RWPE1 (cell line): ENCODE results near the gene TRANK1.
"Not testable (repeated sequence)": the region's sequence is repeated elsewhere in the genome, so short reads cannot be mapped to it uniquely, and the experiment has no call there.

ENCODE experiments used
- CTCF ChIA-PET: fragments of 350-600 bp; sonication (Branson Sonifier 250); formaldehyde crosslinking; extraction: SDS; loops from one replicate; lab custom pipeline; 2021; lab: Yijun Ruan, JAX
- POLR2A ChIA-PET: fragments of 400-600 bp; formaldehyde crosslinking; extraction: SDS; loops from one replicate; lab custom pipeline; 2020; ENCODE audit warnings: antibody characterized with exemption; ENCODE audit not compliant: low non-redundant PET; lab: Yijun Ruan, JAX
- DNase-seq: peaks from one replicate; pipeline ENCODE4 v3.0.0; 2012; ENCODE audit warnings: low spot score
- H3K27ac ChIP-seq: fragments of 450-650 bp; 2 replicates; pipeline ENCODE4 v1.5.1; 2017
- TF ChIP-seq, protein P1 (sequence below): fragments of 450-650 bp; conservative IDR thresholded peaks from 2 replicates; pipeline ENCODE4 v1.5.1; 2017; ENCODE audit warnings: low read depth, mild to moderate bottlenecking

TRANK1 gene

DNA sequence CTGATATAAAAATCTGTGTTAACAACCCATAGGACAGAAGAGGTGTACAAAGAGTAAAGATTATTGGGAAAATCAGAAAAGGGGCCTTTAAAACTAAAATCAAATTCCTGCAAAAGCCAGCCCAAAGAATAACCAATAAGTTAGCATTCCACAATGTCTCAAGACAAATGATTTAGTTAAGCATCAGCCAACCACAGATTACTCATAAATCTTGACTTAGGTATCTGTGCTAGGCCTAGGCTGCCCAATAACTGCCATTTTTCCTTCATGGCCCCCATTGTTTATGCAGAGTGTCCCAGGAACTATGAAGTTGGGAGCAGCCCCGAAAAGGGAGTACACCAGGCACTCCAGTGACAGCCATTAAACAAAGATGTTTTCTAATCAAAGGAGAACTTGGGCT, 7.4 kb downstream of the TRANK1 start:
- CTCF ChIA-PET = no interaction called here
- TF ChIP-seq, protein P1, sequence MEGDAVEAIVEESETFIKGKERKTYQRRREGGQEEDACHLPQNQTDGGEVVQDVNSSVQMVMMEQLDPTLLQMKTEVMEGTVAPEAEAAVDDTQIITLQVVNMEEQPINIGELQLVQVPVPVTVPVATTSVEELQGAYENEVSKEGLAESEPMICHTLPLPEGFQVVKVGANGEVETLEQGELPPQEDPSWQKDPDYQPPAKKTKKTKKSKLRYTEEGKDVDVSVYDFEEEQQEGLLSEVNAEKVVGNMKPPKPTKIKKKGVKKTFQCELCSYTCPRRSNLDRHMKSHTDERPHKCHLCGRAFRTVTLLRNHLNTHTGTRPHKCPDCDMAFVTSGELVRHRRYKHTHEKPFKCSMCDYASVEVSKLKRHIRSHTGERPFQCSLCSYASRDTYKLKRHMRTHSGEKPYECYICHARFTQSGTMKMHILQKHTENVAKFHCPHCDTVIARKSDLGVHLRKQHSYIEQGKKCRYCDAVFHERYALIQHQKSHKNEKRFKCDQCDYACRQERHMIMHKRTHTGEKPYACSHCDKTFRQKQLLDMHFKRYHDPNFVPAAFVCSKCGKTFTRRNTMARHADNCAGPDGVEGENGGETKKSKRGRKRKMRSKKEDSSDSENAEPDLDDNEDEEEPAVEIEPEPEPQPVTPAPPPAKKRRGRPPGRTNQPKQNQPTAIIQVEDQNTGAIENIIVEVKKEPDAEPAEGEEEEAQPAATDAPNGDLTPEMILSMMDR = no peak
- no peak overlapping the region for H3K27ac ChIP-seq
- DNase-seq = no peak
- POLR2A ChIA-PET = no interaction called here

DNA sequence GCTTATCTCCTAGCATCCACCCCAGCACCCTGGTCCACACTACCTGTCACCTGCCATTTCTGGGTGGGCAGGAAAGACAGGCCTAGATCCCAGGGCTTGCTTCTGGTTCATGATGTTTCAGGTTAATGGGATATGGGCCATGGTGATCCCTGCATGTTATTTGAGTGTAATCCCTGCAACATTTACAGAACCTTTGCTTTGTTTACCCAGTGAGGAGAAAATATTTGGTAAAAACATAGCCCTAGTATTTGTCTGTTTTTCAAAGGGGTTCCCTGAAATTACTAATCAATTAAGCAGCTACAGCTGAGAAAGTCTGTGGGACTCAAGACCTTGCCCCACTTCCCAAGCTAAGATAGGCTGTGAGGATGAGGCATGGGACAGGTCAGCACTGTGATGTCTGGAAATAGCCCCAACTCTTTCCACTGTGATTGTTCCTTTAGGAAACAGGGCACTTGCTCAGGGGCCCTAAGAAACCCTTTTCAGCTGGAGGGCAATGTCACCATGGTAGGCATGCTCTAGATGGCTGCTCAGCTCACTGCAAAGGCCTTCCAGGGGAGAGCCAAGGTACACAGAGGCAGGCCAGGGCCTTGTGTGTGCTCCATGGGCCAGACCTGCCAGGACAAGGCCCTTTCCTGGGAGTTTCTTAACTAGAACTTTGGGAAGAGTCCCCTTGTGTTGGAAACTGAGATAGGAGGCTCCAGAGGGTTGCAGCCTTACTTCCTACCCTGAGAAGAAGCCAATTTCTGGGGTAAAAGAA, 11.1 kb downstream of the TRANK1 start:
- CTCF ChIA-PET = interaction anchor here (0.6 kb wide), 1 partner anchor 1432 kb away, joined by 3 read pairs; no protein-coding TSS in a partner anchor
- DNase-seq = no peak
- TF ChIP-seq, protein P1 = no peak
- POLR2A ChIA-PET = no interaction called here
- no peak overlapping the region for H3K27ac ChIP-seq

DNA sequence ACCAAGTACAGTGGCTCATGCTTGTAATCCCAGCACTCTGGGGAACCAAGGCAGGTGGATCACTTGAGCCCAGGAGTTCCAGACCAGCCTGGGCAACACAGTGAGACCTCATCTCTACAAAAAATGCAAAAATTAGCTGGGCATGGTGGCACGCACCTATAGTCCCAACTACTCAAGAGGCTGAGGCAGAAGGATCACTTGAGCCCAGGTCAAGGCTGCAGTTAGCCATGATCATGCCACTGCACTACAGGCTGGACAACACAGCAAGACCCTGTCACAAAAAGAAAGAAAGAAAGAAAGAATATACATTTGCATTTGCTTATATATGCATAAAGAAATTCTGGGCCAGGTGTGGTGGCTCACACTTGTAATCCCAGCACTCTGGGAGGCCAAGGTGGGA, 13.4 kb downstream of the TRANK1 start:
- H3K27ac ChIP-seq, POLR2A ChIA-PET, DNase-seq, CTCF ChIA-PET: not testable (repeated sequence)

DNA sequence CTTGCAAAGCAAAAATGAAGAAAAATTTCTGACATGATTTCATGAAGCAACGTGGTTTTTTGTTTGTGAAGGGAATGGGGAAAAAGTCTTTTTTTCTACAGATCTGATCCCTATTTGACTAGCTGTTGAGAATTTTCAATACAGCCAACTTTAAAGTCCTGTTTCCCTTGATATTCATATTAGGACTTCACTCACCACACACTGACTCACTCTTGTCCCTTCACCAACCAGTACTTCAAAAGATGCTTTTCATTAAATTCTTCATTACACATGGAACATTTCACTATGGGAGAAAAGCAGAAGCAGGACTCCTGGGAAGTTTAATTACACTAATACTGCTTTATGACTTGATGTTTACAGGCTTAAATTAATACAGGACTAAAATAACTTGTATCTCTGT, 16.6 kb downstream of the TRANK1 start:
- DNase-seq = no peak
- TF ChIP-seq, protein P1 = no peak
- no peak overlapping the region for H3K27ac ChIP-seq
- POLR2A ChIA-PET = no interaction called here
- CTCF ChIA-PET = interaction anchor here (0.6 to 0.8 kb wide), 2 partner anchors 15 to 497 kb away, joined by 5 to 6 read pairs; no protein-coding TSS in a partner anchor

DNA sequence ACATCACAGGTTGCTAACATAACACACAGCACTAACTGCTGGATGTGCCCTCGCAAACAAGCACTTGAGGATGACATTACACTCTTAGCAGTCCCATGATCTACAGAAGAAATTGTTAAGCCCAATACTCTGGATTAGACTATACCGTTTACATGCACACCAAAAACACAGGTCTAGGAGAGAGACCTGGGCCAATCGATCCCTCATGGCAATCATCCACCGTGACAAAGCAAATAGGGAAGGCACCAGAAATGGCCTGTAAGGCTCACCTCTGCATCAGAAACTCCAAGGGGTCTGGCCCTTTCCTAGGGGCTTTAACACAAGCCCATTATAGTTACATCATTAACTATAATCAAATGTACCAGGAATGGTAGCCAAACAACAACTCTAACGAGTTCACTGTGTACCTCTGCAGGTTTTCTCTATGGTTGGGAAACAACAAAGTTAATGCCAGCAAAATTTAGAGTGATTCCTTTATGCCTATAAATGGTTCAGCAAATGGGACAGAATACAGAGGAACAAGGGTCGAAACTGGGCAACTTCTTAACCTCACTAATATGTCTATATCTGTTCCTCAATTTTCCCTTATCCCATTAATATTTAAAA, 18.5 kb downstream of the TRANK1 start:
- no peak for DNase-seq
- ChIA-PET CTCF (no interaction called here), POLR2A (no interaction called here)
- no peak overlapping the region for H3K27ac ChIP-seq
- TF ChIP-seq, protein P1 = no peak

DNA sequence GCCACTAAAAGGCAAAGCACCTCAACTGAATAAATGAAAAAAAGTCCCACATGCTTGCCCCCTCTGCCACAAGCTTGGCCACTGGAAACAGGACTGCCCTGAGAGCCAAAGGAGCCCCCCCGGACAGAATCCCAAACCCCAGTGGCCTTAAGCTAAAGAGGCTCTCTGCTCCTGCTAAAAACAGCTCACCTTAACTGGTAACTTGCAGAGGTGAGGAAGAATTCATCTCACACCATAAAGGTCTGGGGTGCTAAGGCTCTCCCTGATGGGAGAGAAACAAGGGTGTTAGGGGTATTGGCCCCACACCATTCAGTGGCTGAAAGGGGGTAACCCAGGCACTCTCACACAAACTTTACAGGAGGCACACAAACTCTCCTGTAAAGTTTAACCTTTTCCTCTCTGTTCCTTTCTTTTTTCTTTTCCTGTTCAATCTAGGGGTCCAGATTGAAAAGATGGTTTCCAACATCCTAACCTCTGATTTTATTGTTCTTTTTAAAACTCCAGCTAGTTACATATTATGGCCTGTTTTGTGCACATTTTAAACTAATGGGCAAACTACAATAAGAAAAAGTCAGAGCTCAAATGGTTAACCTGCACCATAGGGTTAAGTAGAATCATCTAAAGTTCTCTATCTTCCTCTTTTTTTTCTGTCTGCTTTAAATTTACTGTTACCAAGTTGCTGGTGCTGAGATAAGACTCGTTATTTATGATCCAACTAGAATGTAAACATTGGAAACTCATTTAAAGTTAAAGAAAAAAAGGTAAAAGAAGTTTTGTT, 19.9 kb downstream of the TRANK1 start:
- no peak overlapping the region for H3K27ac ChIP-seq
- DNase-seq = no peak
- POLR2A ChIA-PET = no interaction called here
- TF ChIP-seq, protein P1 = no peak
- CTCF ChIA-PET = interaction anchor here (0.5 kb wide), 1 partner anchor 15 kb away, joined by 3 read pairs; no protein-coding TSS in a partner anchor
